COLO668 (cell line): ENCODE measurements around the gene TROAP.
"Not testable (repeated sequence)": the region's sequence is repeated elsewhere in the genome, so short reads cannot be mapped to it uniquely, and the experiment has no call there.

Source experiments
- DNase-seq: peaks from one replicate; lab custom pipeline; 2025; ENCODE audit not compliant: unreplicated experiment; lab: John Stamatoyannopoulos, UW

TROAP gene

DNA sequence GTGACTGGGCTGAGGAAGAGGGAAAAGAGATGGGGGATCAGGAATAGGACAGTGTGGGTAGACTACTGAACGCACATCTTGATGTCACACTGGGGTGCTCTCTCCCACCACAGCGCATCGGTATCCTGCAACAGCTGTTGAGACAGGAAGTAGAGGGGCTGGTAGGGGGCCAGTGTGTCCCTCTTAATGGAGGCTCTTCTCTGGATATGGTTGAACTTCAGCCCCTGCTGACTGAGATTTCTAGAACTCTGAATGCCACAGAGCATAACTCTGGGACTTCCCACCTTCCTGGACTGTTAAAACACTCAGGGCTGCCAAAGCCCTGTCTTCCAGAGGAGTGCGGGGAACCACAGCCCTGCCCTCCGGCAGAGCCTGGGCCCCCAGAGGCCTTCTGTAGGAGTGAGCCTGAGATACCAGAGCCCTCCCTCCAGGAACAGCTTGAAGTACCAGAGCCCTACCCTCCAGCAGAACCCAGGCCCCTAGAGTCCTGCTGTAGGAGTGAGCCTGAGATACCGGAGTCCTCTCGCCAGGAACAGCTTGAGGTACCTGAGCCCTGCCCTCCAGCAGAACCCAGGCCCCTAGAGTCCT, 7.1 kb downstream of the TROAP start:
- DNase-seq: no peak

DNA sequence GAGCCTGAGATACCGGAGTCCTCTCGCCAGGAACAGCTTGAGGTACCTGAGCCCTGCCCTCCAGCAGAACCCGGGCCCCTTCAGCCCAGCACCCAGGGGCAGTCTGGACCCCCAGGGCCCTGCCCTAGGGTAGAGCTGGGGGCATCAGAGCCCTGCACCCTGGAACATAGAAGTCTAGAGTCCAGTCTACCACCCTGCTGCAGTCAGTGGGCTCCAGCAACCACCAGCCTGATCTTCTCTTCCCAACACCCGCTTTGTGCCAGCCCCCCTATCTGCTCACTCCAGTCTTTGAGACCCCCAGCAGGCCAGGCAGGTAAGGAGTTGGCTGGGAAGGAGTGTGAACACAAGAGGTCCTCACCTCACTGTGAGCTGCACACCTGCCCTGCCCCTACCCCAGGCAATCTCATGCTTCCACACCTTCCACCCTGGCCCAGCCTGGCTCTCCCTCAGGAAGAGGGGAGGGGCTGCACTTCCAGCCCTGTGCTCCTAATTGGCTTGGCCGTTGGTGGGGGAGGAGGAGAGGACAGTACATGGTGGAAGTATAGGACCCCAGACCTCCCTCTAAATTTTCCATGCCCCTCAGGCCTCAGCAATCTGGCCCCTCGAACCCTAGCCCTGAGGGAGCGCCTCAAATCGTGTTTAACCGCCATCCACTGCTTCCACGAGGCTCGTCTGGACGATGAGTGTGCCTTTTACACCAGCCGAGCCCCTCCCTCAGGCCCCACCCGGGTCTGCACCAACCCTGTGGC, 7.8 kb downstream of the TROAP start:
- DNase-seq: no peak

- peak; percentile 6 for DNase-seq
Observed at GRCh38 chr12:49331380-49332222, 8.5 kb downstream of the TROAP start.

DNA sequence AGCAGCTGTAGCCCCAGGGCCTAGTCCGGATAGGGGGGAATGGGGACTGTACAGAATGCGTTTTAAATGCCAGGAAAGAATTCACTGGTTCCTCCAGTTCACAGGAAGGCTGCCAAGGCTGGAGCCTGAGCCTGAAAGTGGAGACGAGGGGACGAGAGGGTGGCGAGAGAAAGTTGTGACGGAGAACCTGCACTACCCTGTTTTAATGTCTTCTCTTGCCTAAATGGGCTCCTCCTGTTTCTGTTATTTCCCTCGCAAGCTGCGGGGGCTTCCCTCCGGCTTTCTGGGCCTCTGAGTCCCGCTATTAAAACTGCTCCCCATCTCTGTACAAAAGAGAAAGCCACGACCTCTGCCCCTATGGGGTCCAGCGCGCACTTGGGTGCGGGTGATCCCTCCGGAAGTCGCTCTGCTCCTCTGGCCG, 9.4 kb downstream of the TROAP start:
- DNase-seq: no peak

DNA sequence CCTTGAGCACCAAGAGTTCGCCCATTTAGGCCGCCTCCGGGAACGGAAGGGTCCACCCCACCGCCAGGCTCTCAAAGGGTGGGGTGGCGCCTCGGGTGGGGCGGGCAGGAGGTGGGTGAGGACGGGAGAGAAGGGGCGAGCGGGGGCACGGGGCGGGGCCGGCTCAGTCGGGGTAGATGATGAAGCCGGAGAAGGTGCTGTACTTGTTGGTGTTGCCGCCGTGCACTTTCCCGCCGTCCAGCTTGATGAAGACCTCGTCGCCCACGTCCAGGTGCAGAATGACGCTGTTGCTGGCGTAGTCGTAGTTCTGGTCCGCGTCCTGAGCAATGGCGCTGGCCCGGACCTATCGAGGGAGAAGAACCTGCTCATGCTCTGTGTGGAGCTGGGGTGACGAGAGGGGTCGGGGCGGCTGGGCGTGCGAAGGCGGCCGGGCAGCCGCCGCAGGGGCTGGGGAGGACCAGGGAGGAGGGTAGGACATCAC, 9.9 kb downstream of the TROAP start:
- DNase-seq: no peak

DNA sequence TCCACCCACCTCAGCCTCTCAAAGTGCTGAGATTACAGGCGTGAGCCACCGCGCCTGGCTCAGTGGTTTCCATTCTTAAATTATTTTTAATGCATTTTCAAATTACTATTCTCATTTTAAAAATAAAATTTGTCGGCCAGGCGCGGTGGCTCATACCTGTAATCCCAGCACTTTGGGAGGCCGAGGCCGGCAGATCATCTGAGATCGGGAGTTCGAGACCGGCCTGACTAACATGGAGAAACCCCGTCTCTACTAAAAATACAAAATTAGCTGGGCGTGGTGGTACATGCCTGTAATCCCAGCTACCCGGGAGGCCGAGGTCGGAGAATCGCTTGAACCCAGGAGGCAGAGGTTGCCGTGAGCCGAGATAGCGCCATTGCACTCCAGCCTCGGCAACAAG, 10.7 kb downstream of the TROAP start:
- not testable (repeated sequence) for DNase-seq

DNA sequence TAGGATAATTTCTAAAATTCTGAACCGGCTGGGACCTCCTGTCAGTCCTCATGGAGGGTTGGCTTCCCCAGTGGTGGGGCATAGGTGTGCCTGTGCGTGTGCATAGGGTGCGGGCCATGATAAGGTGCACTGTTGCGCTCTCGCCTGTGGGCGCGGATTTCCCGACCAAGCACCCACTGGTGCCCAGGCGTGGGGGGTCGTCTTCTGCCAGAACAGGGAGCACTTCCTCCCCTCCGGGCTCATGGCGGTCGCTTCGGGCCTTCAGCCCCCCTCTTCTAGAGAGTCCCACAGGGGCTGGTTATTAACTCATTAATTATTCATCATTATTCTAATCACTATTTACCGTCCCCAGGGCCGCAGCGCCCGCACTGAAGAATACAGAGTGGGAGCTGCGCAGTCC, 11.2 kb downstream of the TROAP start:
- no peak for DNase-seq

GRCh38 chr12:49334681-49335080, 11.6 kb downstream of the TROAP start:
- DNase-seq: no peak

- no peak for DNase-seq
Observed at GRCh38 chr12:49335118-49335954, 12.3 kb downstream of the TROAP start.

DNA sequence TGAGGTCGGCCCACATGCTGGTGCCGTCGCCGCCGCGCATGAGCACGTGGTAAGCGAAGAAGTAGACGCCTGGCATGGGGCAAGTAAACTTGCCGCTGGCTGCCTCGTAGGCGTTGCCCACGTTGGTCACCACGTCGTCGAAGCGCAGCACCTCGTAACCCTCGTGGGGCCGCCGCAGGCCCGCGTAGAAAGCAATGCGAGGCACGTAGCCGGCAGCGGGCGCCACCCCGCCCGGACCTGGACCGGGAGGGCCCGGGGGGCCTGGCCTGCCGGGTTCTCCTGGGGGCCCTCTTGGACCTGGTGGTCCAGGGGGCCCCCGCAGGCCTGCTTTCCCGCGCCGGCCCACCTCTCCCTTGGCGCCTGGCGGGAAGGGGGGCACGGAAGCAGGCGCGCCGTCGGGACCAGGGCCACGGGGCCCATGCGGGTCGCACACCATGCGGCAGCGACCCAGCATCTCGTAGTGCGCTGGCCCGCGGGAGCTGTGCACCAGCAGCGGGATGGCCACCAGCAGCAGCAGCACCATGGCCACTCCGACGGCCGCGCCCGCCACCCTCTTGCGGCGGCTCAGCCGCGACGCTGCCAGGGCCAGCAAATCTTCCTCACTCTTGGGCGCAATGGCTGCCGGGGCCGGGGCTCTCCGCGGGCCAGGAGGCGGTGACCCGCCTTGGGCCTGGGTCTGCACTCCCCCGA, 13.0 kb downstream of the TROAP start:
- DNase-seq: no peak

- DNase-seq: peak; percentile 77
Observed at GRCh38 chr12:49336645-49337584, 13.9 kb downstream of the TROAP start, which contains the start of gene C1QL4. Gene C1QL4, minus strand, starts transcription at chr12:49337188. Its CDS starts 711 bp downstream, at chr12:49336477.

DNA sequence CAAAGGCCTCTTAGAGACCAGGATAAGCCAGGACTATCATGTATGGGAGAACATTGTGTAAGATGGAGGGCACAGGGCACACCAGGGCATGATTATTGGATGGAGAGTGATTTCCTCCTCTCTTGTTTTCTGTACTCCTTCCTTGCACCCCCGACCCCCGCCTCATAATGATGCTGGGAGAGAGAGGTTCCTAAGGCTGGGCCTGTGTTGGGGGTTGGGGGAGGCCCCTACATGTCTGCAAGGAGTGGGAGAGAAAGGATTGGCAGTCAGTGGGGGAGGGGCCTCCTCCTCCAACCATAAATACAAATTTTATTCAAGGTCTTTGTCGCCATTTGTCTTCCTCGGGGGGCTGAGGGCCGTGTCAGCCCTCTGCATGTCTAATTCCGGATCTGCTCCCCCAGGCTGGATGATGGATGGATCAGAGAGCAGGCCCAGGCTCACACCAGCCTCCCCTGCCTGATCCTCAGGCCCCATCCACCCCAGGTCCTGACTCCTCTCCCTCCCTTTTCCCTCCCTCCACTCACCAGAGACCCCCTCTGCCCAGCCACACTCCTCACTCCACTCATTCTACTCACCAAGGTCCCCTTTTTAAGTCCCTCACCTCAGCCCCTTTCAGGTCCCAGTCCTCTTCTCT, 15.9 kb downstream of the TROAP start:
- DNase-seq: no peak

DNA sequence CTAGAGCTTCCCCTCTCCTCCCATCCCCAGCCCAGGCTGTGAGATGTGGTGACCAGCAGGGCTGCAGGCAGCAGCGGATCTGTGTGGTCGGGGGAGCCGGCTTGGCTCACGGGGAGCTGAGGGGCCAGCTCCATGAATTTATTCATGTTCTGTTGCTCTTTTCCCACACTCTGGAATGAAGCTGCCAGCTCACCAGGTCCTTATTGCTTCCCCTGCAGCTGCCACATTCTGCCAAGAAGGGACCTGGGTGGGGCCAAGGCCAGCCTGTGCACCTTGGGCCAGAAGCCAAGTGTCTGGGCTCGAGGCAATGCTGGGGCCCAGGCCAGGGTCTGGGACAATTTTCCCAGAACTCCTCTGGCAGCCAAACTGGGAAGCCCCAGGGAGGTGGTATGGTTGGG, 16.4 kb downstream of the TROAP start:
- DNase-seq: no peak

GRCh38 chr12:49340095-49340870, 17.2 kb downstream of the TROAP start:
- no peak for DNase-seq

GRCh38 chr12:49340971-49341776, 18.1 kb downstream of the TROAP start:
- no peak for DNase-seq

- DNase-seq: no peak
Observed at GRCh38 chr12:49341777-49342065, 18.7 kb downstream of the TROAP start.
